ENCODE data around the gene SNX14.

SNX14 gene

DNA sequence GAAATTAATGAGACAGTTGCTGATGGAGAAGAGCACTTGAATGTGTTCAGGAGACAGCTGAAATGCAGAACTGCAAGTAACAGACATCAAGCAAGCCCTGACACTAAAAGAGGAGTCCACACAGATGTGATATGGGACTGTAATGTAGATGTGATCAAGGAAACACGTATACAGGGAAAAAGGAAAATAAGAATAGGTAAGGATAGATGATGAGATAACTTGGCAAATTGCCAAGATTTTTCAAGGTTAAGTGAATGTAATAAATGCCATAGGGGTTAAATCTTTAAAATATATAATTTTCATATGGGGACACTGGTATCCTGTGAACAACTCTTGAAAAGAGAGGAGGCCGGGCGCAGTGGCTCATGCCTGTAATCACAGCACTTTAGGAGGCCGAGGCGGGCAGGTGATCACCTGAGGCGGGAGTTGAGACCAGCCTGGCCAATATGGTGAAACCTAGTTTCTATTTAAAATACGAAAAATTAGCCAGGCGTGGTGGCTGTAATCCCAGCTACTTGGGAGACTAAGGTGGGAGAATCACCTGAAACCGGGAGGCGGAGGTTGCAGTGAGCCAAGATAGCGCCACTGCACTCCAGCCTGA lies 7.2 kb upstream of the SNX14 start (continued):
- TF ChIP-seq, protein P1, sequence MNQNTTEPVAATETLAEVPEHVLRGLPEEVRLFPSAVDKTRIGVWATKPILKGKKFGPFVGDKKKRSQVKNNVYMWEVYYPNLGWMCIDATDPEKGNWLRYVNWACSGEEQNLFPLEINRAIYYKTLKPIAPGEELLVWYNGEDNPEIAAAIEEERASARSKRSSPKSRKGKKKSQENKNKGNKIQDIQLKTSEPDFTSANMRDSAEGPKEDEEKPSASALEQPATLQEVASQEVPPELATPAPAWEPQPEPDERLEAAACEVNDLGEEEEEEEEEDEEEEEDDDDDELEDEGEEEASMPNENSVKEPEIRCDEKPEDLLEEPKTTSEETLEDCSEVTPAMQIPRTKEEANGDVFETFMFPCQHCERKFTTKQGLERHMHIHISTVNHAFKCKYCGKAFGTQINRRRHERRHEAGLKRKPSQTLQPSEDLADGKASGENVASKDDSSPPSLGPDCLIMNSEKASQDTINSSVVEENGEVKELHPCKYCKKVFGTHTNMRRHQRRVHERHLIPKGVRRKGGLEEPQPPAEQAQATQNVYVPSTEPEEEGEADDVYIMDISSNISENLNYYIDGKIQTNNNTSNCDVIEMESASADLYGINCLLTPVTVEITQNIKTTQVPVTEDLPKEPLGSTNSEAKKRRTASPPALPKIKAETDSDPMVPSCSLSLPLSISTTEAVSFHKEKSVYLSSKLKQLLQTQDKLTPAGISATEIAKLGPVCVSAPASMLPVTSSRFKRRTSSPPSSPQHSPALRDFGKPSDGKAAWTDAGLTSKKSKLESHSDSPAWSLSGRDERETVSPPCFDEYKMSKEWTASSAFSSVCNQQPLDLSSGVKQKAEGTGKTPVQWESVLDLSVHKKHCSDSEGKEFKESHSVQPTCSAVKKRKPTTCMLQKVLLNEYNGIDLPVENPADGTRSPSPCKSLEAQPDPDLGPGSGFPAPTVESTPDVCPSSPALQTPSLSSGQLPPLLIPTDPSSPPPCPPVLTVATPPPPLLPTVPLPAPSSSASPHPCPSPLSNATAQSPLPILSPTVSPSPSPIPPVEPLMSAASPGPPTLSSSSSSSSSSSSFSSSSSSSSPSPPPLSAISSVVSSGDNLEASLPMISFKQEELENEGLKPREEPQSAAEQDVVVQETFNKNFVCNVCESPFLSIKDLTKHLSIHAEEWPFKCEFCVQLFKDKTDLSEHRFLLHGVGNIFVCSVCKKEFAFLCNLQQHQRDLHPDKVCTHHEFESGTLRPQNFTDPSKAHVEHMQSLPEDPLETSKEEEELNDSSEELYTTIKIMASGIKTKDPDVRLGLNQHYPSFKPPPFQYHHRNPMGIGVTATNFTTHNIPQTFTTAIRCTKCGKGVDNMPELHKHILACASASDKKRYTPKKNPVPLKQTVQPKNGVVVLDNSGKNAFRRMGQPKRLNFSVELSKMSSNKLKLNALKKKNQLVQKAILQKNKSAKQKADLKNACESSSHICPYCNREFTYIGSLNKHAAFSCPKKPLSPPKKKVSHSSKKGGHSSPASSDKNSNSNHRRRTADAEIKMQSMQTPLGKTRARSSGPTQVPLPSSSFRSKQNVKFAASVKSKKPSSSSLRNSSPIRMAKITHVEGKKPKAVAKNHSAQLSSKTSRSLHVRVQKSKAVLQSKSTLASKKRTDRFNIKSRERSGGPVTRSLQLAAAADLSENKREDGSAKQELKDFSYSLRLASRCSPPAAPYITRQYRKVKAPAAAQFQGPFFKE (tag by site-specific recombination; IDR thresholded peaks at IDR 0.05; ENCODE audit: borderline replicate concordance): no peak
- TF ChIP-seq ZNF133 (tag by site-specific recombination; IDR thresholded peaks at IDR 0.05) (no peak), ZNF112 (tag by site-specific recombination; IDR thresholded peaks at IDR 0.05) (no peak), ZNF394 (tag by site-specific recombination; IDR thresholded peaks at IDR 0.05; ENCODE audit: borderline replicate concordance) (no peak), ZFP37 (tag by site-specific recombination; IDR thresholded peaks at IDR 0.05) (no peak), ZNF654 (tag by site-specific recombination; IDR thresholded peaks at IDR 0.05; ENCODE audit: low read depth) (no peak), ZNF660 (tag by site-specific recombination; IDR thresholded peaks at IDR 0.05) (peak; percentile 90), ZNF544 (tag by site-specific recombination; IDR thresholded peaks at IDR 0.05) (no peak), ZNF549 (tag by site-specific recombination; IDR thresholded peaks at IDR 0.05) (peak; percentile 71; the same call in 1 of the 2 replicates), ZNF211 (tag by site-specific recombination; IDR thresholded peaks at IDR 0.05; ENCODE audit: low read depth) (no peak), ZBTB20 (tag by site-specific recombination; IDR thresholded peaks at IDR 0.05) (no peak), ZNF600 (tag by site-specific recombination; IDR thresholded peaks at IDR 0.05) (no peak), ZNF132 (tag by site-specific recombination; IDR thresholded peaks at IDR 0.05; ENCODE audit: borderline replicate concordance) (0 out of 2 replicates have a peak, but pooled peaks have one; percentile 48), ZNF239 (tag by site-specific recombination; IDR thresholded peaks at IDR 0.05) (no peak), YY1 (tag by site-specific recombination; IDR thresholded peaks at IDR 0.05) (no peak), GLI2 (tag by site-specific recombination; IDR thresholded peaks at IDR 0.05; ENCODE audit: borderline replicate concordance, low read depth) (peak; percentile 29; the same call in 1 of the 2 replicates), ZSCAN16 (tag by site-specific recombination; IDR thresholded peaks at IDR 0.05) (no peak), KLF10 (tag by site-specific recombination; IDR thresholded peaks at IDR 0.05) (peak; percentile 80), ZNF354C (tag by site-specific recombination; IDR thresholded peaks at IDR 0.05; ENCODE audit: borderline replicate concordance, low read depth) (no peak), ZNF184 (tag by site-specific recombination; IDR thresholded peaks at IDR 0.05) (peak; percentile 92), KLF1 (tag by site-specific recombination; IDR thresholded peaks at IDR 0.05) (no peak), EGR2 (tag by site-specific recombination; IDR thresholded peaks at IDR 0.05; ENCODE audit: low read depth) (no peak), ZBTB48 (tag by site-specific recombination; IDR thresholded peaks at IDR 0.05) (no peak), ZNF677 (tag by site-specific recombination; IDR thresholded peaks at IDR 0.05) (0 out of 2 replicates have a peak, but pooled peaks have one; percentile 40), ZNF510 (tag by site-specific recombination; IDR thresholded peaks at IDR 0.05; ENCODE audit: insufficient replicate concordance) (peak; percentile 34), SCRT1 (tag by site-specific recombination; IDR thresholded peaks at IDR 0.05; ENCODE audit: borderline replicate concordance) (no peak), ZNF416 (tag by site-specific recombination; IDR thresholded peaks at IDR 0.05) (no peak)
- TF ChIP-seq, protein P2, sequence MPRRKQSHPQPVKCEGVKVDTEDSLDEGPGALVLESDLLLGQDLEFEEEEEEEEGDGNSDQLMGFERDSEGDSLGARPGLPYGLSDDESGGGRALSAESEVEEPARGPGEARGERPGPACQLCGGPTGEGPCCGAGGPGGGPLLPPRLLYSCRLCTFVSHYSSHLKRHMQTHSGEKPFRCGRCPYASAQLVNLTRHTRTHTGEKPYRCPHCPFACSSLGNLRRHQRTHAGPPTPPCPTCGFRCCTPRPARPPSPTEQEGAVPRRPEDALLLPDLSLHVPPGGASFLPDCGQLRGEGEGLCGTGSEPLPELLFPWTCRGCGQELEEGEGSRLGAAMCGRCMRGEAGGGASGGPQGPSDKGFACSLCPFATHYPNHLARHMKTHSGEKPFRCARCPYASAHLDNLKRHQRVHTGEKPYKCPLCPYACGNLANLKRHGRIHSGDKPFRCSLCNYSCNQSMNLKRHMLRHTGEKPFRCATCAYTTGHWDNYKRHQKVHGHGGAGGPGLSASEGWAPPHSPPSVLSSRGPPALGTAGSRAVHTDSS (tag by site-specific recombination; IDR thresholded peaks at IDR 0.05): peak; percentile 42; the same call in 1 of the 2 replicates
- TF ChIP-seq, protein P3, sequence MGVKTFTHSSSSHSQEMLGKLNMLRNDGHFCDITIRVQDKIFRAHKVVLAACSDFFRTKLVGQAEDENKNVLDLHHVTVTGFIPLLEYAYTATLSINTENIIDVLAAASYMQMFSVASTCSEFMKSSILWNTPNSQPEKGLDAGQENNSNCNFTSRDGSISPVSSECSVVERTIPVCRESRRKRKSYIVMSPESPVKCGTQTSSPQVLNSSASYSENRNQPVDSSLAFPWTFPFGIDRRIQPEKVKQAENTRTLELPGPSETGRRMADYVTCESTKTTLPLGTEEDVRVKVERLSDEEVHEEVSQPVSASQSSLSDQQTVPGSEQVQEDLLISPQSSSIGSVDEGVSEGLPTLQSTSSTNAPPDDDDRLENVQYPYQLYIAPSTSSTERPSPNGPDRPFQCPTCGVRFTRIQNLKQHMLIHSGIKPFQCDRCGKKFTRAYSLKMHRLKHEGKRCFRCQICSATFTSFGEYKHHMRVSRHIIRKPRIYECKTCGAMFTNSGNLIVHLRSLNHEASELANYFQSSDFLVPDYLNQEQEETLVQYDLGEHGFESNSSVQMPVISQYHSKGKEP (tag by site-specific recombination; IDR thresholded peaks at IDR 0.05): peak; percentile 86
- TF ChIP-seq, protein P4, sequence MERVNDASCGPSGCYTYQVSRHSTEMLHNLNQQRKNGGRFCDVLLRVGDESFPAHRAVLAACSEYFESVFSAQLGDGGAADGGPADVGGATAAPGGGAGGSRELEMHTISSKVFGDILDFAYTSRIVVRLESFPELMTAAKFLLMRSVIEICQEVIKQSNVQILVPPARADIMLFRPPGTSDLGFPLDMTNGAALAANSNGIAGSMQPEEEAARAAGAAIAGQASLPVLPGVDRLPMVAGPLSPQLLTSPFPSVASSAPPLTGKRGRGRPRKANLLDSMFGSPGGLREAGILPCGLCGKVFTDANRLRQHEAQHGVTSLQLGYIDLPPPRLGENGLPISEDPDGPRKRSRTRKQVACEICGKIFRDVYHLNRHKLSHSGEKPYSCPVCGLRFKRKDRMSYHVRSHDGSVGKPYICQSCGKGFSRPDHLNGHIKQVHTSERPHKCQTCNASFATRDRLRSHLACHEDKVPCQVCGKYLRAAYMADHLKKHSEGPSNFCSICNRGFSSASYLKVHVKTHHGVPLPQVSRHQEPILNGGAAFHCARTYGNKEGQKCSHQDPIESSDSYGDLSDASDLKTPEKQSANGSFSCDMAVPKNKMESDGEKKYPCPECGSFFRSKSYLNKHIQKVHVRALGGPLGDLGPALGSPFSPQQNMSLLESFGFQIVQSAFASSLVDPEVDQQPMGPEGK (tag by site-specific recombination; IDR thresholded peaks at IDR 0.05): no peak
